ENCODE data around the gene RNF32. TPM values are rescaled to one million over a fixed set of nuclear protein-coding genes. Genes with fewer than 3 reads are reported as not detected.

Gene RNF32
- polyA plus RNA-seq, 1 donor (not counting 4 experiments of a cell fraction or from before 2014, with no cell fraction given), result 0.34 TPM

DNA sequence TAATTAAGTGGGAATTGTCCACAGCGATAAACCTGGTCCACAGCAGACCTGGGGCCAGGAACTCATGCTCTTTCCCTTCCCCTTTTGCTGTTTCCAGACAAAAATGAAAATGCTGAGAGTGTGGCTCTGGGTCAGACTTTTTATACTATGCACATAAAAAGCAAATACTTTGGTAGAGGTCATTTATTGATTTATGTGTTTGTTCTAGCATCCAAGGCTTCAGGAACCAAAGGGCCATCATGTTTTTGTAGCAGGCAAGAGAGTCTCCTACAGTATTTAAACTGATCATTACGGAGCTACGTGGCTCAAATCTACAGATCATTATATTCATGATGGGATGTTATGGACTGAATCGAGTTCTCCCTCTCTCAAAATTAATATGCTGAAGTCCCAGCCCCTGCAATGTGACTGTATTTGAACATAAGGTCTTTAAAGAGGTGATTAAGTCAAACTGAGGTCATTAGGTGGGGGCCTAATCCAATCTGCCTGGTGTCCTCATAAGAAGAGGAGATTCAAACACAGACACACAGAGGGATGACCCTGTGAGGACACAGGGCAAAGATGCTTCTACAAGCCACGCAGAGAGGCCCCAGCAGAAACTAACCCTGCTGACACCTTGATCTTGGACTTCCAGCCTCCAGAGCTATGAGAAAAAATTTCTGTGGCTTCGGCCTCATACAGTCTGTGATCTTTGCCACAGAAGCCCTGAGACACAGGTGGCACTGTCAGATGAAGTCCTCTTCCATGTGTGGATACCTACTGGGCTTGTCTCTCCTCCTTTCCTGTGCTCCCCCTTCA is 46.1 kb upstream of the RNF32 start:
- H3K4me2 ChIP-seq (ENCODE audit: control insufficient read depth, extremely low read depth, insufficient read depth, low read depth, low read length), result no peak overlapping the region
- no peaks in the 10 kb centered on the region for H3K79me2 ChIP-seq (ENCODE audit: control insufficient read depth, insufficient read depth, low read length)
- DNase-seq (ENCODE audit: low read depth, low spot score) (no peak), FAIRE-seq (no peak)
- H3K9me3 ChIP-seq (ENCODE audit: control insufficient read depth, low read depth, low read length), result peaks cover 4% of the 10 kb centered on the region
- no peak overlapping the region for H2AFZ ChIP-seq (ENCODE audit: control insufficient read depth, low read length)
- TF ChIP-seq, protein P1, sequence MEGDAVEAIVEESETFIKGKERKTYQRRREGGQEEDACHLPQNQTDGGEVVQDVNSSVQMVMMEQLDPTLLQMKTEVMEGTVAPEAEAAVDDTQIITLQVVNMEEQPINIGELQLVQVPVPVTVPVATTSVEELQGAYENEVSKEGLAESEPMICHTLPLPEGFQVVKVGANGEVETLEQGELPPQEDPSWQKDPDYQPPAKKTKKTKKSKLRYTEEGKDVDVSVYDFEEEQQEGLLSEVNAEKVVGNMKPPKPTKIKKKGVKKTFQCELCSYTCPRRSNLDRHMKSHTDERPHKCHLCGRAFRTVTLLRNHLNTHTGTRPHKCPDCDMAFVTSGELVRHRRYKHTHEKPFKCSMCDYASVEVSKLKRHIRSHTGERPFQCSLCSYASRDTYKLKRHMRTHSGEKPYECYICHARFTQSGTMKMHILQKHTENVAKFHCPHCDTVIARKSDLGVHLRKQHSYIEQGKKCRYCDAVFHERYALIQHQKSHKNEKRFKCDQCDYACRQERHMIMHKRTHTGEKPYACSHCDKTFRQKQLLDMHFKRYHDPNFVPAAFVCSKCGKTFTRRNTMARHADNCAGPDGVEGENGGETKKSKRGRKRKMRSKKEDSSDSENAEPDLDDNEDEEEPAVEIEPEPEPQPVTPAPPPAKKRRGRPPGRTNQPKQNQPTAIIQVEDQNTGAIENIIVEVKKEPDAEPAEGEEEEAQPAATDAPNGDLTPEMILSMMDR (optimal IDR thresholded peaks at IDR 0.05 in 1 of 3, IDR thresholded peaks at IDR 0.05 in 1 of 3, conservative IDR thresholded peaks at IDR 0.05 in 1 of 3; ENCODE audit: extremely low read depth in 1 of 3, insufficient read depth in 2 of 3, low read length in 3 of 3), result no peak
- TF ChIP-seq EZH2 (IDR thresholded peaks at IDR 0.05; ENCODE audit: low read length), result no peak
- dilution Hi-C loops (cut with MboI; ENCODE audit: extremely low pct_ligation_motif_present, low sequenced_read_pairs), result no loop called here
- H3K4me1 ChIP-seq (ENCODE audit: control insufficient read depth, extremely low read depth, insufficient read depth, low read length), result no peaks in the 10 kb centered on the region
- H3K4me3 ChIP-seq (ENCODE audit: control insufficient read depth in 2 of 3, extremely low read depth in 1 of 3, insufficient read depth in 2 of 3, low read depth in 1 of 3, low read length in 3 of 3), result no peak overlapping the region
- no peak overlapping the region for H3K27ac ChIP-seq (ENCODE audit: control insufficient read depth, insufficient read depth, low read length)
- no peaks in the 10 kb centered on the region for H3K36me3 ChIP-seq (ENCODE audit: control insufficient read depth in 2 of 2, extremely low read depth in 1 of 2, insufficient read depth in 2 of 2, low read length in 2 of 2)
- H3K9me1 ChIP-seq (ENCODE audit: control insufficient read depth, extremely low read depth, insufficient read depth, low read length), result no peaks in the 10 kb centered on the region
- no peaks in the 10 kb centered on the region for H4K20me1 ChIP-seq (ENCODE audit: control insufficient read depth, extremely low read depth, insufficient read depth, low read length)
- no peak overlapping the region for H3K9ac ChIP-seq (ENCODE audit: control insufficient read depth, extremely low read depth, insufficient read depth, low read length)
- H3K27me3 ChIP-seq (ENCODE audit: control insufficient read depth, extremely low read depth, insufficient read depth, low read length), result no peaks in the 10 kb centered on the region

DNA sequence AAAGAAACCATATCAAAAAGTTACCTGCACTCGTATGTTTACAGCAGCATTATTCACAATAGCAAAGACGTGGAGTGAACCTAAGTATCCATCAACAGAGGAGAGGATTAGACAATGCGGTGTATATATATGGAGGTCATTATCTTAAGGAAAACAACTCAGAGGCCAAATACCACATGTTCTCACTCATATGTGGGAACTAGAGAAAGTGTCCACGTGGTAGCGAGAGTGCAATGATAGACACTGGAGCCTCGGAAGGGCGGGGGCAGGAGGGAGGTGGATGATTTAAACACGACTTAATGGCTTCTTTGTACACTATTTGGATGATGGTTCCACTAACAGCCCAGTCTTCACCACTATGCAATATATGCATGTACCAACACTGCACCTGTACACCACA is 40.1 kb upstream of the RNF32 start:
- no peaks in the 10 kb centered on the region for H4K20me1 ChIP-seq (ENCODE audit: control insufficient read depth, extremely low read depth, insufficient read depth, low read length)
- no peaks in the 10 kb centered on the region for H3K36me3 ChIP-seq (ENCODE audit: control insufficient read depth in 2 of 2, extremely low read depth in 1 of 2, insufficient read depth in 2 of 2, low read length in 2 of 2)
- no peak for TF ChIP-seq EZH2 (IDR thresholded peaks at IDR 0.05; ENCODE audit: low read length)
- TF ChIP-seq, protein P1 (optimal IDR thresholded peaks at IDR 0.05 in 1 of 3, IDR thresholded peaks at IDR 0.05 in 1 of 3, conservative IDR thresholded peaks at IDR 0.05 in 1 of 3; ENCODE audit: extremely low read depth in 1 of 3, insufficient read depth in 2 of 3, low read length in 3 of 3), result no peak
- H3K9ac ChIP-seq (ENCODE audit: control insufficient read depth, extremely low read depth, insufficient read depth, low read length), result no peak overlapping the region
- H3K4me3 ChIP-seq (ENCODE audit: control insufficient read depth in 2 of 3, extremely low read depth in 1 of 3, insufficient read depth in 2 of 3, low read depth in 1 of 3, low read length in 3 of 3), result no peak overlapping the region
- H3K79me2 ChIP-seq (ENCODE audit: control insufficient read depth, insufficient read depth, low read length), result no peaks in the 10 kb centered on the region
- no peaks in the 10 kb centered on the region for H3K27me3 ChIP-seq (ENCODE audit: control insufficient read depth, extremely low read depth, insufficient read depth, low read length)
- dilution Hi-C loops (cut with MboI; ENCODE audit: extremely low pct_ligation_motif_present, low sequenced_read_pairs), result no loop called here
- FAIRE-seq (no peak), DNase-seq (ENCODE audit: low read depth, low spot score) (no peak)
- H3K9me3 ChIP-seq (ENCODE audit: control insufficient read depth, low read depth, low read length), result no peaks in the 10 kb centered on the region
- no peak overlapping the region for H3K4me2 ChIP-seq (ENCODE audit: control insufficient read depth, extremely low read depth, insufficient read depth, low read depth, low read length)
- no peak overlapping the region for H2AFZ ChIP-seq (ENCODE audit: control insufficient read depth, low read length)
- no peaks in the 10 kb centered on the region for H3K9me1 ChIP-seq (ENCODE audit: control insufficient read depth, extremely low read depth, insufficient read depth, low read length)
- no peaks in the 10 kb centered on the region for H3K4me1 ChIP-seq (ENCODE audit: control insufficient read depth, extremely low read depth, insufficient read depth, low read length)
- H3K27ac ChIP-seq (ENCODE audit: control insufficient read depth, insufficient read depth, low read length), result no peak overlapping the region
